T47D (cell line): ENCODE results near the gene CARD11.
"Not testable (repeated sequence)": the region's sequence is repeated elsewhere in the genome, so short reads cannot be mapped to it uniquely, and the experiment has no call there.

ENCODE experiments used
- DNase-seq, 2 experiments: peaks; one replicate each; pipeline versions ENCODE4 v3.0.0 to v3.0.0-alpha.2; 2011 to 2012; ENCODE audit warnings: low read depth in 1 of 2, low spot score in 1 of 2
- JUND ChIP-seq: IDR thresholded peaks from 2 replicates; pipeline ENCODE4 v1.6.1; 2012; ENCODE audit warnings: low read depth
- in situ Hi-C: cut with HindIII; loops from 2 replicates; pipeline ENCODE4 v1.10.0; 2016; ENCODE audit warnings: low sequenced_read_pairs, low pct_unique_long_range_greater_than_20kb

CARD11 gene

GRCh38 chr7:2923886-2924574 is 119.6 kb downstream of the CARD11 start:
- in situ Hi-C loops, result no loop called here
- no peak for TF ChIP-seq JUND
- peak in 1 of 2 experiments; percentile 30 for DNase-seq

- TF ChIP-seq JUND, result no peak
- in situ Hi-C loops, result no loop called here
- DNase-seq, result no peak
These were observed 120.3 kb downstream of the CARD11 start for GRCh38 chr7:2923291-2923781.

- in situ Hi-C loops, result no loop called here
- no peak for DNase-seq
- no peak for TF ChIP-seq JUND
These were observed 120.8 kb downstream of the CARD11 start for GRCh38 chr7:2922866-2923265.

- TF ChIP-seq JUND, result no peak
- DNase-seq, result no peak
- in situ Hi-C loops, result no loop called here
These were observed 121.3 kb downstream of the CARD11 start for GRCh38 chr7:2922348-2922691.

GRCh38 chr7:2921653-2922347 is 121.9 kb downstream of the CARD11 start:
- peak in 1 of 2 experiments; percentile 31 for DNase-seq
- TF ChIP-seq JUND, result no peak
- in situ Hi-C loops, result no loop called here

- no peak for TF ChIP-seq JUND
- peak; percentile 55 to 81 for DNase-seq
- in situ Hi-C loops, result no loop called here
These were observed 122.6 kb downstream of the CARD11 start for GRCh38 chr7:2920956-2921652.

- DNase-seq, in situ Hi-C loops: not testable (repeated sequence)
These were observed 123.2 kb downstream of the CARD11 start for GRCh38 chr7:2920480-2920879.

GRCh38 chr7:2920041-2920440 is 123.6 kb downstream of the CARD11 start:
- DNase-seq, result no peak
- in situ Hi-C loops, result no loop called here
- no peak for TF ChIP-seq JUND

- DNase-seq, result no peak
- no peak for TF ChIP-seq JUND
- in situ Hi-C loops, result no loop called here
These were observed 124.4 kb downstream of the CARD11 start for GRCh38 chr7:2919256-2919655.

GRCh38 chr7:2918406-2918805 is 125.3 kb downstream of the CARD11 start:
- in situ Hi-C loops, result no loop called here
- DNase-seq, result no peak
- TF ChIP-seq JUND, result no peak

GRCh38 chr7:2915023-2915422 is 128.6 kb downstream of the CARD11 start:
- in situ Hi-C loops, result no loop called here
- DNase-seq, result no peak
- no peak for TF ChIP-seq JUND

- no peak for TF ChIP-seq JUND
- no peak for DNase-seq
- in situ Hi-C loops, result no loop called here
These were observed 129.8 kb downstream of the CARD11 start for GRCh38 chr7:2913760-2914387.
